Hematopoietic multipotent progenitor cell (in vitro differentiated cells): ENCODE results near the gene RPL19. TPM values are rescaled to one million over a fixed set of nuclear protein-coding genes. Genes with fewer than 3 reads are reported as not detected.

Source experiments
- DNase-seq, 3 donors: peaks; one replicate each; pipeline ENCODE4 v3.0.0-alpha.2; 2011 to 2015; ENCODE audit warnings: low read depth in 2 of 3, low spot score in 2 of 3
- total RNA-seq: library from RNA; depleted of rRNA; stranded (reverse); fragments of >200 nt; gene quantifications from one replicate; pipeline ENCODE4 v1.2.3, GENCODE V29; 2012

Gene RPL19
- total RNA-seq, 1 donor: 3,460 TPM

GRCh38 chr17:39196241-39196807 lies 3.8 kb upstream of the RPL19 start:
- DNase-seq: no peak

DNA sequence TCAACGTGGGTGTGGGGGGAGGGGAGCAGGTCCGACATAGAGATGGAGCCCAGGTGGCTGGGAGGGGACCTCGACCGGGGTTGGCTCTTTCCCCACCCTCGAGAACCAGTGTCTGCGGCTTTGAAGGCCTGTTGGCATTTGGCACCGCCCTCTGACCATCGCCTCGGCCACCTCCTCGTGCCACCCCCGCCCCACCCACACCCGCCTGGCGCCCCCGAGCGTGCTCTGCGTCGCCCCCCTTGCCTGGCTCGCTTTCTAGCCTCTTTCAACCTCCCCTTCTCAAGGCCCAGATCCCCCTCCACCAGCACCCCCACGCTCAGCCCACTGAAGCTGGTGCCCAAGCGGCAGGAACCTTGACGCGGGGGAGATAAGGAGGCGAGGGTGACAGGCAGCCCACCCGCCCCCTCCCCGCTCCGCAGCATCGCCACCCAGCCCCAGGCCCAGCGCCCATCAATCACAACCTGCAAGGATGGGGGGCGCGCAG lies 3.2 kb upstream of the RPL19 start:
- DNase-seq: no peak

GRCh38 chr17:39197380-39198185 lies 2.5 kb upstream of the RPL19 start, which contains the start of gene CACNB1:
TSS of gene CACNB1 (minus strand) at chr17:39197669. CDS start at chr17:39197495, 174 bp downstream.
- peak in 2 of 3 donors; percentile 56 for DNase-seq

DNA sequence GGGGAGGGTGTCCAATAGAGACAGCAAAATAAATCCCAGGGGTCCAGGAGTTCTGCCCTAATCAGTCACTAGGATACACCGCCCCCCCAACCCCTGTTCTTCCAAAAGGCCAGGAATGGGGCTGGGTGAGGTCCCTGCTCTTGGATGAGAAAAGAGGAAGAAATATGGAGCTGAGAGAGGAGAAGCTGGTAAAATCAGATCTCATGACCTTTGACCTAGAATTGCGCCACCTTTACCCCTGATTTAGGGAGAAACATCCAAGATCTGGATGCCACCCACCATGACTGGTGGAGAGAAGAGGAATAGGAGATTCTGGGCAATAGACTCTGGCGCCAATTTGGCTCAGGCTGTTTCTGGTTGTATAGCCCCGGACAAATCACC lies 1.9 kb upstream of the RPL19 start:
- no peak for DNase-seq

GRCh38 chr17:39199820-39200069 lies 338 bp upstream of the RPL19 start:
- DNase-seq: peak in 2 of 3 donors; percentile 93 to 96

GRCh38 chr17:39200957-39201510 lies 951 bp downstream of the RPL19 start:
- DNase-seq: no peak

- no peak for DNase-seq
These were observed 4.2 kb downstream of the RPL19 start for GRCh38 chr17:39204245-39204644.

- DNase-seq: no peak
These were observed 5.0 kb downstream of the RPL19 start for GRCh38 chr17:39205112-39205526.

DNA sequence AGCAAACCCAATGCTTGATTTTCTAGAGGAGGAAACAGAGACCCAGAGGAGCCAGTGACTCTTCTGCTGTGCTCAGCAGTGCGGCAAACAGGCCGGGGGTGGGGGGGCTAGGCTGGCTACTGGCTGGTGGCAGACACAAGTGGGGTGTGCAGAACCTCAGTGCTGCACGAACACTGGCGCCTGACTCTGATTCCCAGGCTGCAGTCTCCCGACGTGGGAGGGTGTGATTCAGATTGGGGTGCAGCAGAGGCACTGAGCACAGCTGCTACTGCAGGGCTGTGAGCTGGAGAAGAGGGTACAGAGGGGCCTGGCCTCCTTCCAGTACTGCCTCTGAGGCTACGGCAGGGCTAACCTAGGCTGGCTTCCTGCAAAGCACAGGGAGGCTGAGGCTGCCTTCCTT lies 8.1 kb downstream of the RPL19 start:
- no peak for DNase-seq

- no peak for DNase-seq
These were observed 8.8 kb downstream of the RPL19 start for GRCh38 chr17:39208893-39209292.

DNA sequence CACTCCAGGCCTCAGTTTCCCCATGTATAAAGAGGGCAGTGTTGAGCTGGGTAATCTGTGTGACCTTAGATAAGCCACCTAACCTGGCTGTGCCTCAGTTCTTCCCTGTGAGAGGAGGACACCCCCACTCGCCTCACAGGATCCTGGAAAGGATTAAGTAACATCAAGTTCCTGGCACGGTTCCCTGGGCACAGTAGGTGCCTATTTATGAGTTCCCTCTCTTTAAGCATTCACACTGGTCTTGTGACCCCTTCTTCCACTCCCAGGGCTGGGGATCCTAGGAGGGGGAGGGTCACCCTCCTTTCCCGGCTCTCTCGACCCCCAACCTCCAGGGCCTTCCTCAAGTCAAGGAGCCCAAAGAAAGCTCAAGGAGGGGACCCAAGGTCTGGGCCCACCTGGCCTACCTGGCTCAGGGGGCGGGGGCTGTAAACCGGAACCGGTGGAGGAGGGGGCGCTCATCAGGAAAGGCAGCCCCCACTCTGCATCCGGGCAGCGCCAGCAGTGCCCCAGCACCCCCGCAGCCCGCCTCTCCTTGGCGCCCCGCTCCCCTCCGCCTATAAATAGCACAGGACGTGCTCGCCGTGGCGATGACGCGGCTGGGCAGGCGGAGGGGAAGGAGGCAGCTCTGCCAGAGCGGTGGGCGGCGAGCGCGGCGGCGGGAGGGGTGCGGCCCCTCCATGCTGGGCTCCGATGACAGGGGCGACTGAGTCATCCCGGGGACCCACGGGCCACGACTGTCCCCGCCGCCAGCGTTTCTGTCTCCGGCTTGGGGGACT lies 9.4 kb downstream of the RPL19 start:
- peak in 2 of 3 donors; percentile 79 to 86 for DNase-seq

DNA sequence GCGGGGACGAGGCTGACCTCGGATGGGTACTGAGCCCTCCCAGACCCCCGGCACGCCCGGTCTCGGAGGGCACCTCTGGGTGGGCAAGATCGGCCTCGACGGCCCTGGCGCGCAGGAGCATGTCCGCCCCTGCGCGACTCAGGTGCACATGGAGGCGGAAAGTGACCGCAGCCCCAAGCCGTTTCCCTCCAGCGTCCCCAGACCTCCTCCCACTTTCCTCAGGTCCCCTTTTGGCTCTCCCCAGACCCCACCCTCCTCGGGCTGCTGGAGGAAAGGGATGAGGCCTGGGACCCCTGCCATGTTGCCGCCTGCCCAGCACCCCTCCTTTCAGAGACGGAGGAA lies 10.0 kb downstream of the RPL19 start:
- no peak for DNase-seq

DNA sequence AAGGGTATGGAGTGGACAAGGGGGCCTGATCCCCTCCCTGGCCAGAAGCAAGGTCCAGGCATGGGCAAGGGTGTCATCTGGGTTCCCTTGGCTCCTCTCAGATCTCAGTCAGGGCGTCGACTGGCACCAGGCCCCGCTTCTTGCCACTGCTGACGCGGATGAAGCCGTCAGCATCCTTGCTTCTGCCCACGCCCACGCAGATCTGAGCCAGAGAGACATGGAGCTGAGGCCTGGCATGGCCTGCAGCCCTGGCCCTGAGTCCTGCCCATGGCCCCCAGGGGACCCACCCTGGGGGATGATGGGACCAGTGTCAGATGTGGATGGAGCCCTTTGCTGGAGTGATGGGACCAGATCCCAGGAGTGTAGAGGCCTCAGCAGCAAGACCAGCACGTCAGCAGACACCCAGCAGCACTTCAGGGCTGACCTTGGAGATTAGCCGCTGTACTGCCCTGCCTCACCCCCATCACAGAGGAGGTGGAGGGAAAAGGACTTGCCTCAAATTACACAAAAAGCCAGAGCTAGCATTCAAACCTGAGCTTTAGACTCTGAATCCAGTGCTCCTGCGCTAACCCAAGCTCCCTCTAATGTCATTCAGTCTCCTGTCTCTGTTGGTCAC lies 12.2 kb downstream of the RPL19 start:
- DNase-seq: no peak

DNA sequence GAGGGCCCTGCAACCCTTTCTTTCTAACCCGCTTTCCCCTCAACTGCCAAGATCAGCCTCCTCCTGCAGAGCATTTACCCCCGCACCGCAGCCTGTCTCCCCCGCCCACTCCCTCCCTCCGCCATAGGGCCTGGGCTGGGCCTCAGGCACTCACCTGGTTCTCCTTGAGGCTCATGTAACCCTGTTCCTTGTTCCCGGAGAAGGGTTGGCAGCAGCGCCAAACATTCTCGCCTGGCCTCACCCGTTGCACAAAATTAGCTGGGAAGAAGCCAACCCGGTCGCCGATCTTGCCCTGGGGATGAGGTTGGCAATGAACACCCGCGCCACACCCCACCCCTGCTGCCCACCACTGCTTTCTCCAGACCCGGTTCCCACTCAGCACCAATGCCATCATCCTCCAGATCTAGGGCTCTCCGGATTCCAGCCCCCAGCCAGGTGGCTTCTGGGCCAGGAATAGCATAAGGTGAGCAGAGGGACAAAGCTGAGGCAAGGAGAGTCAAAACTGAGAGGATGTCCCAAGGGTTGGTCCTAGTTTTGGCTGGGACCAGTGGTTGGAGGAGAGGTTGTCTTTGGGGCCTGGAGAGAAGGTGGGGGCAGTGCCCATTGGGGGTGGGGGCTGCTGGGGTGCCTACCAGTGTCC lies 12.9 kb downstream of the RPL19 start:
- DNase-seq: no peak

DNA sequence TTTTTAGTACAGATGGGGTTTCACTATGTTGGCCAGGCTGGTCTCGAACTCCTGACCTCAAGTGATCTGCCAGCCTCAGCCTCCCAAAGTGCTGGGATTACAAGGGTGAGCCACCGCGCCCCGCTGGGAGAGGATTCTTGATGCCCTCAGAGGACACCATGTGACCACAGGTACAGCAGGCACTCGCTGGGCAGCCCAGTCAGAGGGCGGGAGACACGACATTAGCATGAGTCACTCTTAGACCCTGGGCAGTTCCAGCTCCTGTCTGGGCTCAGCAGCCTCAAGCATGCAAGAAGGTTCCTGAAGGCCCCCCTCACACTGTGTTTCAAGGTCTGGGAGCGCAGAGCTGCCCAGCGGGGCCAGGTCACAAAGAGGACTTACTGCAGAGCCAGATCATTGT lies 13.8 kb downstream of the RPL19 start:
- DNase-seq: no peak

GRCh38 chr17:39217734-39218369 lies 17.8 kb downstream of the RPL19 start:
- no peak for DNase-seq

DNA sequence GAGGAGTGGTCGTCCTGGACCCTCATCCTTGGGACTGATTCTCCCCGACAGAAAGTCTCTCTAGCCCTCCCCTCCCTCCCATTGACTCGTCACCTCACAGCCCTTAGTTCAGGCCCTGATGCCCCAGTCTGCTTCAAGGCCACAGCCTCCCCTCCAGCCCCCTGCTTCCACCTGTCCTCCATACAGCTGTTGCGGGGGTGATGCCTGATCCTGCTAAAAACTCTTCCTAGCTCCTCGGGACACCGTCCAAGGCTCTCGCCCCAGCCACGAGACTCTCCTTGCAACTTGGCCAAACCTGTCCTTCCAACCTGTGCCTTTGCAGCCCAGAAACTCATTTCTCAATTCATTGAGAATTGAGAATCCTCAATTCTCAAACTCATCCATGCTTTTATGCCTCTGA lies 18.8 kb downstream of the RPL19 start:
- DNase-seq: no peak

- no peak for DNase-seq
These were observed 19.6 kb downstream of the RPL19 start for GRCh38 chr17:39219647-39220154.

DNA sequence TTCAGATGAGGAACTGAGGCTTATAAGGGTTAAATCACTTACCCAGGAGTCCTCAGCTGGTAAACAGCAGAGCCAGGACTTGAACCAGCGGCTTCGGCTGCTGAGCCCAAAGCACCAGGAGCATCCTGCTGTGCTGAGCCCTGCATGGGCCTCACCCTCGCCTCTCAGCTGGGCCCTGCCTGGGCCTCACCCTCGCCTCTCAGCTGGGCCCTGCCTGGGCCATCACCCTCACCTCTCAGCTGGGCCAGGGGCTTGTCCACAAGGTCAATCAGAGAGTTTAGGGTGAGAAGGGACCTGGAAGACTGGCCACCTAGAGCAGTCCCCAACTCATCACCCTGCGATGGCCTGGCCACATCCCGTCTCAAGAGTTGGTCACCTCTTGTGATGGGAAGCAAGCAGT lies 21.5 kb downstream of the RPL19 start:
- DNase-seq: no peak

- DNase-seq: no peak
These were observed 22.1 kb downstream of the RPL19 start for GRCh38 chr17:39222151-39222550.
